SK-N-SH (cell line): ENCODE results near the gene STX18. TPM values are rescaled to one million over a fixed set of nuclear protein-coding genes. Genes with fewer than 3 reads are reported as not detected.

Source experiments
- CTCF ChIA-PET: fragments of 300-600, 350-600 bp; formaldehyde crosslinking; extraction: SDS; loops from one replicate; lab custom pipeline; 2021; lab: Yijun Ruan, JAX
- POLR2A ChIA-PET: fragments of 350-600 bp; sonication (Branson Sonifier 250); formaldehyde crosslinking; extraction: SDS; loops from one replicate; lab custom pipeline; 2020; ENCODE audit warnings: antibody characterized with exemption, inconsistent platforms; lab: Yijun Ruan, JAX
- DNase-seq: peaks from one replicate; pipeline ENCODE4 v3.0.0; 2012
- H2AFZ ChIP-seq: fragments of 200-600 bp; sonication (generic); 2 replicates; pipeline ENCODE4 v1.8.1; 2016; ENCODE audit warnings: antibody characterized with exemption, mild to moderate bottlenecking, low read depth
- H3F3A ChIP-seq: fragments of 200-600 bp; sonication (generic); replicated peaks from 2 replicates; pipeline ENCODE3; 2016; ENCODE audit warnings: antibody characterized with exemption, mild to moderate bottlenecking; ENCODE audit not compliant: insufficient read depth
- H3K27ac ChIP-seq, 2 experiments: fragments of 200-500 bp in 1 of 2; fragments of 200-600 bp in 1 of 2; sonication (Bioruptor generic) in 1 of 2; sonication (generic), shearing (Covaris generic) in 1 of 2; 2 replicates each; pipeline versions ENCODE4 v1.5.1 to v1.6.1; 2014 to 2016; ENCODE audit warnings: low read depth in 2 of 2, inconsistent platforms in 1 of 2, low read length in 1 of 2, mild to moderate bottlenecking in 1 of 2, mixed read lengths in 1 of 2
- H3K27me3 ChIP-seq: fragments of 200-600 bp; sonication (generic), shearing (Covaris generic); 2 replicates; pipeline ENCODE4 v1.6.1; 2016; ENCODE audit warnings: mixed run types; ENCODE audit not compliant: insufficient read depth
- H3K36me3 ChIP-seq, 2 experiments: fragments of 200-500 bp in 1 of 2; fragments of 200-600 bp in 1 of 2; sonication (Bioruptor generic) in 1 of 2; sonication (generic) in 1 of 2; replicated peaks in 1 of 2; 2 replicates each; pipeline versions ENCODE3 to v1.5.1; 2014 to 2016; ENCODE audit warnings: low read length in 1 of 2, mild to moderate bottlenecking in 1 of 2; ENCODE audit not compliant: insufficient read depth in 2 of 2, control insufficient read depth in 1 of 2
- H3K4me1 ChIP-seq, 2 experiments: fragments of 200-500 bp in 1 of 2; fragments of 200-600 bp in 1 of 2; sonication (Bioruptor generic) in 1 of 2; sonication (generic), shearing (Covaris generic) in 1 of 2; 2 replicates each; pipeline versions ENCODE4 v1.5.1 to v1.6.1; 2014 to 2016; ENCODE audit warnings: low read depth in 1 of 2, low read length in 1 of 2, mixed run types in 1 of 2; ENCODE audit not compliant: insufficient read depth in 2 of 2, control insufficient read depth in 1 of 2
- H3K4me2 ChIP-seq: fragments of 200-600 bp; sonication (generic), shearing (Covaris generic); 2 replicates; pipeline ENCODE4 v1.6.1; 2017; ENCODE audit warnings: mixed run types
- H3K4me3 ChIP-seq, 2 experiments: fragments of 200-500 bp in 1 of 2; fragments of 200-600 bp in 1 of 2; sonication (Bioruptor generic) in 1 of 2; sonication (generic), shearing (Covaris generic) in 1 of 2; 2 replicates each; pipeline versions ENCODE4 v1.5.1 to v1.8.1; 2014 to 2016; ENCODE audit warnings: low read depth in 2 of 2, inconsistent platforms in 1 of 2, low read length in 1 of 2, mild to moderate bottlenecking in 1 of 2, mixed read lengths in 1 of 2, moderate library complexity in 1 of 2
- H3K79me2 ChIP-seq: fragments of 200-600 bp; sonication (generic); 2 replicates; pipeline ENCODE4 v1.8.1; 2017; ENCODE audit warnings: mild to moderate bottlenecking; ENCODE audit not compliant: insufficient read depth
- H3K9ac ChIP-seq: fragments of 200-600 bp; sonication (generic); 2 replicates; pipeline ENCODE4 v1.6.1; 2017; ENCODE audit warnings: mixed run types
- H3K9me2 ChIP-seq: fragments of 200-600 bp; sonication (generic); 2 replicates; pipeline ENCODE4 v1.6.1; 2017; ENCODE audit warnings: mixed run types
- H3K9me3 ChIP-seq: fragments of 200-600 bp; sonication (generic); 2 replicates; pipeline ENCODE4 v1.6.1; 2017; ENCODE audit warnings: mixed run types, mild to moderate bottlenecking, moderate library complexity
- H4K20me1 ChIP-seq: fragments of 200-600 bp; sonication (generic); 2 replicates; pipeline ENCODE4 v1.6.1; 2017; ENCODE audit warnings: mild to moderate bottlenecking, mixed run types; ENCODE audit not compliant: insufficient read depth
- CHD2 ChIP-seq: fragments of 150-350 bp; IDR thresholded peaks from 2 replicates; pipeline ENCODE4 v1.6.1; 2018; ENCODE audit warnings: low read length; ENCODE audit not compliant: partially characterized antibody
- CTCF ChIP-seq: fragments of 200-600 bp; sonication (generic); IDR thresholded peaks from 2 replicates; pipeline ENCODE4 v1.6.1; 2017; ENCODE audit warnings: antibody characterized with exemption, mild to moderate bottlenecking, moderate library complexity
- EP300 ChIP-seq, 2 experiments: IDR thresholded peaks; 2 replicates each; pipeline versions ENCODE4 v1.4.0 to v1.6.1; 2012; ENCODE audit warnings: borderline replicate concordance in 1 of 2, low read depth in 1 of 2, low read length in 1 of 2
- EZH2phosphoT487 ChIP-seq: fragments of 200-600 bp; sonication (generic); IDR thresholded peaks from 2 replicates; pipeline ENCODE4 v1.6.1; 2017; ENCODE audit warnings: low read depth, mixed run types, mild to moderate bottlenecking, antibody characterized with exemption, moderate library complexity, borderline replicate concordance
- FOSL2 ChIP-seq: IDR thresholded peaks from 2 replicates; pipeline ENCODE4 v1.4.0; 2012; ENCODE audit warnings: low read depth, mild to moderate bottlenecking, moderate library complexity, borderline replicate concordance
- FOXJ3 ChIP-seq: sonication (generic); formaldehyde crosslinking; IDR thresholded peaks from 2 replicates; pipeline ENCODE4 v1.5.1; 2020; ENCODE audit warnings: mild to moderate bottlenecking, missing genetic modification reagents
- FOXM1 ChIP-seq: IDR thresholded peaks from 2 replicates; pipeline ENCODE4 v1.4.0; 2012; ENCODE audit warnings: low read depth, mild to moderate bottlenecking
- GABPA ChIP-seq: IDR thresholded peaks from 2 replicates; pipeline ENCODE4 v1.4.0; 2012; ENCODE audit warnings: low read depth, mild to moderate bottlenecking
- GATA2 ChIP-seq: sonication (generic); formaldehyde crosslinking; IDR thresholded peaks from 2 replicates; pipeline ENCODE4 v1.5.0; 2020; ENCODE audit warnings: mild to moderate bottlenecking, missing genetic modification reagents
- MAX ChIP-seq: IDR thresholded peaks from 2 replicates; pipeline ENCODE4 v1.4.0; 2012; ENCODE audit warnings: low read depth
- MXI1 ChIP-seq: IDR thresholded peaks from 2 replicates; pipeline ENCODE4 v1.6.1; 2012; ENCODE audit warnings: mild to moderate bottlenecking, low read depth, low read length, improper control_type of control experiment
- NFIC ChIP-seq: IDR thresholded peaks from 2 replicates; pipeline ENCODE4 v1.4.0; 2012; ENCODE audit warnings: borderline replicate concordance
- NRF1 ChIP-seq: IDR thresholded peaks from 2 replicates; pipeline ENCODE4 v1.6.1; 2012; ENCODE audit warnings: low read depth, mild to moderate bottlenecking, low read length
- POLR2AphosphoS5 ChIP-seq: IDR thresholded peaks from 2 replicates; pipeline ENCODE4 v1.6.1; 2012; ENCODE audit warnings: low read depth, low read length
- RAD21 ChIP-seq: IDR thresholded peaks from 2 replicates; pipeline ENCODE4 v1.6.1; 2012; ENCODE audit warnings: mild to moderate bottlenecking, low read length
- RCOR1 ChIP-seq: fragments of 150-350 bp; IDR thresholded peaks from 2 replicates; pipeline ENCODE4 v1.6.1; 2017; ENCODE audit warnings: antibody characterized with exemption, low read length
- RFX5 ChIP-seq: IDR thresholded peaks from 2 replicates; pipeline ENCODE4 v1.6.1; 2012; ENCODE audit warnings: mild to moderate bottlenecking, improper control_type of control experiment, low read length
- RXRA ChIP-seq: IDR thresholded peaks from 2 replicates; pipeline ENCODE4 v1.4.0; 2012; ENCODE audit warnings: low read depth, mild to moderate bottlenecking, borderline replicate concordance
- SIN3A ChIP-seq: IDR thresholded peaks from 2 replicates; pipeline ENCODE4 v1.6.1; 2012; ENCODE audit warnings: low read depth, mild to moderate bottlenecking, low read length, moderate library complexity, borderline replicate concordance
- SMC3 ChIP-seq: IDR thresholded peaks from 2 replicates; pipeline ENCODE4 v1.6.1; 2012; ENCODE audit warnings: low read depth, low read length, improper control_type of control experiment
- TAF1 ChIP-seq: IDR thresholded peaks from 2 replicates; pipeline ENCODE4 v1.6.1; 2012; ENCODE audit warnings: low read depth, mild to moderate bottlenecking, low read length, moderate library complexity, borderline replicate concordance
- TCF12 ChIP-seq: IDR thresholded peaks from 2 replicates; pipeline ENCODE4 v1.4.0; 2012
- TEAD4 ChIP-seq: IDR thresholded peaks from 2 replicates; pipeline ENCODE4 v1.4.0; 2012; ENCODE audit warnings: mild to moderate bottlenecking, borderline replicate concordance; ENCODE audit not compliant: insufficient read depth
- USF1 ChIP-seq: IDR thresholded peaks from 2 replicates; pipeline ENCODE4 v1.4.0; 2012; ENCODE audit warnings: low read depth, borderline replicate concordance
- YY1 ChIP-seq: IDR thresholded peaks from 2 replicates; pipeline ENCODE4 v1.4.0; 2012; ENCODE audit warnings: low read depth, mild to moderate bottlenecking
- WGBS: methylation state at CpG from one replicate; pipeline ENCODE4 v1.1.6; 2017; ENCODE audit warnings: low lambda C conversion rate; 5-methylcytosine and 5-hydroxymethylcytosine counted together
- polyA plus RNA-seq, 3 experiments: library from polyadenylated mRNA; depleted of rRNA; stranded (reverse); fragments of >200 nt; gene quantifications; 2 replicates each; pipeline ENCODE4 v1.2.3, GENCODE V29; 2012
- TF ChIP-seq, protein P1 (sequence below): fragments of 150-350 bp; IDR thresholded peaks from 2 replicates; pipeline ENCODE4 v1.6.1; 2016; ENCODE audit warnings: mild to moderate bottlenecking, low read depth, low read length
- TF ChIP-seq, protein P2 (sequence below): IDR thresholded peaks from 2 replicates; pipeline ENCODE4 v1.6.1; 2012; ENCODE audit warnings: mild to moderate bottlenecking, low read depth, low read length, moderate library complexity

STX18 gene
- polyA plus RNA-seq, 1 of the 3 experiments (the other 2 are of a cell fraction), result 17.3 TPM

DNA sequence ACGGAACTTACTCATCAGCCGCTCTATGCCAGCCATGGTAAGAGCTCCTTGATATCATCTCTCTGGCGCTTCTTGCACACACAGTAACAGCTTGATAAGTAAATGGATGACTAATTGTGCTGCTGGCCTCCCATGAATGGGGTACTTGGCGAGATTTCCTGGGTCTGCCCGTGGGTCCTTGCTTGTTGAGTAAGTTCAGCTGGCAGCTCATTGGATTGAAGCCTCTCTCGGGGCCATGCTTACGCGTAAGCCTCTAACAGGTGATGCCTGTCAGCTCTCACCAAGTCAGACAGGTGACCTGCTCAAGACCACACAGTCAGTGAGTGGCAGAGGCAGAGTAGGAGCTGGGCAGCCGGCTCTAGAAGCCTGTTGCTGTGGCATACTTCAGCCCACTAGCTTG lies 147.2 kb downstream of the STX18 start:
- ChIA-PET POLR2A (interaction anchor here (0.7 to 1.8 kb wide), 2 partner anchors 12 to 14 kb away, joined by 3 to 7 read pairs; no protein-coding TSS in a partner anchor), CTCF (interaction anchor here (0.9 to 2.6 kb wide), 4 partner anchors 10 to 57 kb away, joined by 5 to 13 read pairs (median 8); no protein-coding TSS in a partner anchor)
- Histone ChIP-seq H3K9me2 (no peaks in the 10 kb centered on the region), H3K4me1 (peaks cover 28 to 31% of the 10 kb centered on the region in 2 experiments), H3K4me3 (no peak overlapping the region), H3K27me3 (no peaks in the 10 kb centered on the region), H3K4me2 (peak overlapping the region; percentile 51), H4K20me1 (no peaks in the 10 kb centered on the region), H3K27ac (peak overlapping the region in 1 of 2 experiments; percentile 46; a peak in 2 of 4 replicates), H2AFZ (no peak overlapping the region), H3F3A (peaks cover 5% of the 10 kb centered on the region), H3K79me2 (no peaks in the 10 kb centered on the region), H3K36me3 (no peaks in the 10 kb centered on the region), H3K9ac (no peak overlapping the region), H3K9me3 (no peaks in the 10 kb centered on the region)
- peak; percentile 59 for DNase-seq
- WGBS, result 0% methylated on average over 5 of the region's 9 CpGs
- TF ChIP-seq RCOR1, result peak; percentile 26; the same call in 1 of the 2 replicates
- no peak for TF ChIP-seq YY1
- no peak for TF ChIP-seq TAF1
- no peak for TF ChIP-seq RAD21
- peak; percentile 6; the same call in 1 of the 2 replicates for TF ChIP-seq RXRA
- no peak for TF ChIP-seq SIN3A
- TF ChIP-seq NRF1, result no peak
- no peak for TF ChIP-seq FOXM1
- TF ChIP-seq SMC3, result no peak
- no peak for TF ChIP-seq MAX
- TF ChIP-seq EP300 (IDR thresholded peaks at IDR 0.05; ENCODE audit: borderline replicate concordance in 1 of 2, low read depth in 1 of 2, low read length in 1 of 2), result peak; percentile 11 to 61; a peak in 1 of 4 replicates
- no peak for TF ChIP-seq EZH2phosphoT487
- no peak for TF ChIP-seq CTCF
- TF ChIP-seq NFIC, result peak; percentile 89
- TF ChIP-seq POLR2AphosphoS5, result 0 out of 2 replicates have a peak, but pooled peaks have one; percentile 18
- TF ChIP-seq CHD2, result peak; percentile 14
- no peak for TF ChIP-seq USF1
- no peak for TF ChIP-seq FOXJ3 (CRISPR knock-in tag)
- no peak for TF ChIP-seq GABPA
- TF ChIP-seq, protein P1, sequence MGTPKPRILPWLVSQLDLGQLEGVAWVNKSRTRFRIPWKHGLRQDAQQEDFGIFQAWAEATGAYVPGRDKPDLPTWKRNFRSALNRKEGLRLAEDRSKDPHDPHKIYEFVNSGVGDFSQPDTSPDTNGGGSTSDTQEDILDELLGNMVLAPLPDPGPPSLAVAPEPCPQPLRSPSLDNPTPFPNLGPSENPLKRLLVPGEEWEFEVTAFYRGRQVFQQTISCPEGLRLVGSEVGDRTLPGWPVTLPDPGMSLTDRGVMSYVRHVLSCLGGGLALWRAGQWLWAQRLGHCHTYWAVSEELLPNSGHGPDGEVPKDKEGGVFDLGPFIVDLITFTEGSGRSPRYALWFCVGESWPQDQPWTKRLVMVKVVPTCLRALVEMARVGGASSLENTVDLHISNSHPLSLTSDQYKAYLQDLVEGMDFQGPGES, result no peak
- peak; percentile 87 for TF ChIP-seq TCF12
- no peak for TF ChIP-seq MXI1
- TF ChIP-seq TEAD4, result peak; percentile 62; the same call in 1 of the 2 replicates
- TF ChIP-seq, protein P2, sequence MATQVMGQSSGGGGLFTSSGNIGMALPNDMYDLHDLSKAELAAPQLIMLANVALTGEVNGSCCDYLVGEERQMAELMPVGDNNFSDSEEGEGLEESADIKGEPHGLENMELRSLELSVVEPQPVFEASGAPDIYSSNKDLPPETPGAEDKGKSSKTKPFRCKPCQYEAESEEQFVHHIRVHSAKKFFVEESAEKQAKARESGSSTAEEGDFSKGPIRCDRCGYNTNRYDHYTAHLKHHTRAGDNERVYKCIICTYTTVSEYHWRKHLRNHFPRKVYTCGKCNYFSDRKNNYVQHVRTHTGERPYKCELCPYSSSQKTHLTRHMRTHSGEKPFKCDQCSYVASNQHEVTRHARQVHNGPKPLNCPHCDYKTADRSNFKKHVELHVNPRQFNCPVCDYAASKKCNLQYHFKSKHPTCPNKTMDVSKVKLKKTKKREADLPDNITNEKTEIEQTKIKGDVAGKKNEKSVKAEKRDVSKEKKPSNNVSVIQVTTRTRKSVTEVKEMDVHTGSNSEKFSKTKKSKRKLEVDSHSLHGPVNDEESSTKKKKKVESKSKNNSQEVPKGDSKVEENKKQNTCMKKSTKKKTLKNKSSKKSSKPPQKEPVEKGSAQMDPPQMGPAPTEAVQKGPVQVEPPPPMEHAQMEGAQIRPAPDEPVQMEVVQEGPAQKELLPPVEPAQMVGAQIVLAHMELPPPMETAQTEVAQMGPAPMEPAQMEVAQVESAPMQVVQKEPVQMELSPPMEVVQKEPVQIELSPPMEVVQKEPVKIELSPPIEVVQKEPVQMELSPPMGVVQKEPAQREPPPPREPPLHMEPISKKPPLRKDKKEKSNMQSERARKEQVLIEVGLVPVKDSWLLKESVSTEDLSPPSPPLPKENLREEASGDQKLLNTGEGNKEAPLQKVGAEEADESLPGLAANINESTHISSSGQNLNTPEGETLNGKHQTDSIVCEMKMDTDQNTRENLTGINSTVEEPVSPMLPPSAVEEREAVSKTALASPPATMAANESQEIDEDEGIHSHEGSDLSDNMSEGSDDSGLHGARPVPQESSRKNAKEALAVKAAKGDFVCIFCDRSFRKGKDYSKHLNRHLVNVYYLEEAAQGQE, result no peak
- peak; percentile 83 for TF ChIP-seq FOSL2
- peak; percentile 63 for TF ChIP-seq GATA2 (CRISPR knock-in tag)
- no peak for TF ChIP-seq RFX5
